Mesothelial cell of epicardium (in vitro differentiated cells): ENCODE data around the gene MAP4K3. TPM values are rescaled to one million over a fixed set of nuclear protein-coding genes. Genes with fewer than 3 reads are reported as not detected.
A peak's percentile ranks its signal among the peaks of the same experiment; 100 is the strongest.

Source experiments
- DNase-seq, 2 experiments: peaks; one replicate each; pipeline ENCODE4 v3.0.0; 2021; ENCODE audit warnings: low spot score in 2 of 2; ENCODE audit not compliant: unreplicated experiment in 2 of 2
- H3K27ac Mint-ChIP-seq: 2 replicates; pipeline ENCODE4 v1.8.0; 2021; ENCODE audit warnings: mixed read lengths
- H3K27me3 Mint-ChIP-seq: 2 replicates; pipeline ENCODE4 v1.8.0; 2021; ENCODE audit warnings: low read depth, mixed read lengths
- H3K36me3 Mint-ChIP-seq: 2 replicates; pipeline ENCODE4 v1.8.0; 2021; ENCODE audit warnings: mixed read lengths
- H3K4me1 Mint-ChIP-seq: 2 replicates; pipeline ENCODE4 v1.8.0; 2021; ENCODE audit warnings: mixed read lengths
- H3K4me3 Mint-ChIP-seq: 2 replicates; pipeline ENCODE4 v1.8.0; 2021; ENCODE audit warnings: mild to moderate bottlenecking, moderate library complexity, mixed read lengths
- H3K9me3 Mint-ChIP-seq: 2 replicates; pipeline ENCODE4 v1.8.0; 2021; ENCODE audit warnings: mixed read lengths
- total RNA-seq: library from RNA; stranded (reverse); gene quantifications from 3 replicates; pipeline ENCODE4 v1.2.1, GENCODE V29; 2021
- TF ChIP-seq, protein P1 (sequence below): fragments of 200-600 bp; sonication (generic); IDR thresholded peaks from one replicate; pipeline ENCODE4 v1.5.0; 2021; ENCODE audit warnings: antibody characterized with exemption; ENCODE audit not compliant: unreplicated experiment

MAP4K3 gene
- total RNA-seq, 1 donor from 2014 or later: 78.0 TPM

DNA sequence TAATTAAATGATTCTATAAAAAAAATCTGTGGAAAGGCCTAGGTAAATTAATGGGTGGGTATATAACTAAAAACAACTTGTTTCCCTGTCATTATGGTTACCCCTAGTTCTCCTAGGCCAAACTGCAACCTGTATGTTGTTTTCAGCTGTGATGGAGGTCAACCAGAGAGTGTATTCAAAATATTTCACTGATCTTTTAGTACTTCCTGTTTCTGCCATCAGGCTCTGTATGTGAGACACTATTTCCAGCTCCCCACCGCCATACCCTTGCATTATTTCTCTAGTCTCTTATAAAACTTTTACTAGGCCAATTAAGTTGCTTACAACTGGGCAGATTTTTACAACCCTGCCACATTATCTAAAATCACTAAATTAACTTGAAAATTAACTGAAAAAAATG lies 172.4 kb downstream of the MAP4K3 start:
- peak overlapping the region; percentile 64 for H3K27ac Mint-ChIP-seq
- H3K27me3 Mint-ChIP-seq: no peaks in the 10 kb centered on the region
- TF ChIP-seq, protein P1, sequence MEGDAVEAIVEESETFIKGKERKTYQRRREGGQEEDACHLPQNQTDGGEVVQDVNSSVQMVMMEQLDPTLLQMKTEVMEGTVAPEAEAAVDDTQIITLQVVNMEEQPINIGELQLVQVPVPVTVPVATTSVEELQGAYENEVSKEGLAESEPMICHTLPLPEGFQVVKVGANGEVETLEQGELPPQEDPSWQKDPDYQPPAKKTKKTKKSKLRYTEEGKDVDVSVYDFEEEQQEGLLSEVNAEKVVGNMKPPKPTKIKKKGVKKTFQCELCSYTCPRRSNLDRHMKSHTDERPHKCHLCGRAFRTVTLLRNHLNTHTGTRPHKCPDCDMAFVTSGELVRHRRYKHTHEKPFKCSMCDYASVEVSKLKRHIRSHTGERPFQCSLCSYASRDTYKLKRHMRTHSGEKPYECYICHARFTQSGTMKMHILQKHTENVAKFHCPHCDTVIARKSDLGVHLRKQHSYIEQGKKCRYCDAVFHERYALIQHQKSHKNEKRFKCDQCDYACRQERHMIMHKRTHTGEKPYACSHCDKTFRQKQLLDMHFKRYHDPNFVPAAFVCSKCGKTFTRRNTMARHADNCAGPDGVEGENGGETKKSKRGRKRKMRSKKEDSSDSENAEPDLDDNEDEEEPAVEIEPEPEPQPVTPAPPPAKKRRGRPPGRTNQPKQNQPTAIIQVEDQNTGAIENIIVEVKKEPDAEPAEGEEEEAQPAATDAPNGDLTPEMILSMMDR: no peak
- H3K4me1 Mint-ChIP-seq: peaks cover 3% of the 10 kb centered on the region
- peaks cover 36% of the 10 kb centered on the region for H3K36me3 Mint-ChIP-seq
- no peaks in the 10 kb centered on the region for H3K9me3 Mint-ChIP-seq
- no peak for DNase-seq
- H3K4me3 Mint-ChIP-seq: no peak overlapping the region

DNA sequence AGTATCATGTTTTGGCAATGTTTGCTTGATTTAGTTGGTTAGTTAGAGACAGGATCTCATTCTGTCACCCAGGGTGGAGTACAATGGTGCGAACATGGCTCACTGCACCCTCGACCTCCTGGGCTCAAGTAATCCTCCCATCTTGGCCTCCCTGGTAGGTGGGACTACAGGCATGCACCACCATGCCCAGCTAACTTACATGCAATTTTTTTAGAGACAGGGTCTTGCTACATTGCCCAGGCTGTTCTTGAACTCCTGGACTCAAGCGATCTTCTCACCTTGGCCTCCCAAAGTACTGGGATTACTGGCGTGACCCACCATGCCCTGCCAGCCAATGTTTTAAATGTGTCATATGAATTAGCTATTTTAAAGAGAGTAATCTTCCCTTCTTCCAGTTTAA lies 177.0 kb downstream of the MAP4K3 start:
- Mint-ChIP-seq H3K9me3 (peaks cover 7% of the 10 kb centered on the region), H3K36me3 (peaks cover 43% of the 10 kb centered on the region), H3K4me3 (no peak overlapping the region), H3K27ac (no peak overlapping the region), H3K27me3 (no peaks in the 10 kb centered on the region), H3K4me1 (peaks cover 3% of the 10 kb centered on the region)
- DNase-seq: no peak
- TF ChIP-seq, protein P1: no peak

DNA sequence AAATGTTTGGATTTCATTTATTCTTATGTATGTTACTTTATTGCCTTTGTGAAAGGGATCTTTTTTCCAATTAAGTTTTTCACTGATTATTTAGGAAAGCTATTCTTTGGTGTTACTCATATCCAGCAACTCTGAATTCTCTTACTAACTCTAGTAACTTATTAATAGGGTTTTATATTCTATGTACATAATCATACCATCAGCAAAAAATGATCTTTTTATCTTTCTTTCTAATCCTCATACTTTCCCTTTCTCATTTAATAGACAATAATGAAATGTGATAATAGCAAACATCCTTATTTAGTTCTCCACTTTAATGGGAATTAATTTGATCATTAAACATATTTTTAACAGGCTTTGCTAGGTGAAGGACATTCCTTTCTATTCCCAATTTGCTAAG lies 181.0 kb downstream of the MAP4K3 start:
- Mint-ChIP-seq H3K4me3 (no peak overlapping the region), H3K27me3 (no peaks in the 10 kb centered on the region), H3K27ac (no peak overlapping the region), H3K36me3 (peaks cover 64% of the 10 kb centered on the region), H3K9me3 (peaks cover 16% of the 10 kb centered on the region), H3K4me1 (no peaks in the 10 kb centered on the region)
- DNase-seq: no peak
- TF ChIP-seq, protein P1: no peak

DNA sequence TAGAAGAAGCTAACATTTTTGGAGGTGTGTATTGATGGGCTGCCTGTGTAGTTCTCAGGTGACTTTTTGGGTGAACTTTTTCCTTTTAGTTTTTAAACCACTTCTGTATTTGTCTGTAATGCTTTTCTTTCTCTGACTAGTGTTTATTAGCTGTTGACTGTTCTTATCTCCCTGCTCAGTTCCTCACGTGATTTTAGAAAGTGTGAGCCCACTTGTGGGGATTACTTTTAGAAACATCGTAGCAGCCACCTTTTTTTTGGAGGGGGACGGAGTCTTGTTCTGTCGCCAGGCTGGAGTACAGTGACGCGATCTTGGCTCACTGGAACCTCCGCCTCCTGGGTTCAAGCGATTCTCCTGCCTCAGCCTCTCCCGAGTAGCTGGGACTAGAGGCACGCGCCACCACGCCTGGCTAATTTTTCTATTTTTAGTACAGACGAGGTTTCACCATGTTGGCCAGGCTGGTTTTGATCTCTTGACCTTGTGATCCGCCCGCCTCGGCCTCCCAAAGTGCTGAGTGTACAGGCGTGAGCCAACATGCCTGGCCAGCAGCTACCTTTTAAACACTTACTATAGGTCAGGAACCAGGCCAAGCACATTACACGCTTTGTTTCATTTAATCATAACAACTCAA lies 184.1 kb downstream of the MAP4K3 start:
- Mint-ChIP-seq H3K27ac (no peak overlapping the region), H3K4me3 (no peak overlapping the region), H3K27me3 (no peaks in the 10 kb centered on the region), H3K4me1 (no peaks in the 10 kb centered on the region), H3K36me3 (peaks cover 58% of the 10 kb centered on the region), H3K9me3 (peaks cover 16% of the 10 kb centered on the region)
- TF ChIP-seq, protein P1: no peak
- no peak for DNase-seq

DNA sequence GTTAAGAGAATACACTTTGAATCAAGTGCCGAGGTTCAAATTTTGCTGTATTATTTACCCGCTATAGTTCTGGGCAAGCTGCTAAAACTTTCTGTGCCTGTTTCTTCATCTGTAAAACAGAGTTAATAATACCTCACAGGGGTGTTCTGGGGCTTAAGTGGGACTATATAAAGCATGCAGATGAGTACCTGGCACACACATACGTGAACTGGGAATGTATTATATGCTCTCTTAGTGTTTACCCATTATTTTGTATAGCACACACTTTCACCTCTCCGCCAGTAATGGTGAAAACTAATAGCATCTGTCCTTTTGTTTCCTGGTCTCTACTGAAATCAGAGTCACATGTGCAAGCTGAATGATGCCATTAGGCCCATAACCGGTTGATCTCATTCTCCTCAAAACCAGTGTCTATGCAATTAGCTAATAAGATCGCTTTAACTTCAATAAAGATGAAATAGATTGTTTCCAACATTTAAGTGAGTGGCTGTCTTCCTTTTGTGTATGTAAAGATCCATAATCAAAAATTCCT lies 189.5 kb downstream of the MAP4K3 start:
- no peak for DNase-seq
- Mint-ChIP-seq H3K27me3 (no peaks in the 10 kb centered on the region), H3K36me3 (peaks cover 35% of the 10 kb centered on the region), H3K9me3 (peaks cover 9% of the 10 kb centered on the region), H3K4me1 (no peaks in the 10 kb centered on the region), H3K27ac (no peak overlapping the region), H3K4me3 (no peak overlapping the region)
- TF ChIP-seq, protein P1: no peak
